Measurements from ENCODE around the gene FBXW7.

The FBXW7 gene

GRCh38 chr4:152346979-152347378 lies 188.9 kb downstream of the FBXW7 start:
- no peak for TF ChIP-seq ZFX (IDR thresholded peaks at IDR 0.05)
- H3K27ac ChIP-seq, result no peak overlapping the region

- no peak overlapping the region for H3K27ac ChIP-seq
Measured at GRCh38 chr4:152346526-152346925, 189.4 kb downstream of the FBXW7 start.

GRCh38 chr4:152344001-152344400 lies 191.9 kb downstream of the FBXW7 start:
- H3K27ac ChIP-seq, result no peak overlapping the region
- TF ChIP-seq ZFX (IDR thresholded peaks at IDR 0.05) (no peak), CTCF (conservative IDR thresholded peaks at IDR 0.05) (no peak)

More at GRCh38 chr4:152346526-152346925, 189.4 kb downstream of the FBXW7 start:
- TF ChIP-seq ZFX (IDR thresholded peaks at IDR 0.05) (no peak), CTCF (conservative IDR thresholded peaks at IDR 0.05) (no peak)

DNA sequence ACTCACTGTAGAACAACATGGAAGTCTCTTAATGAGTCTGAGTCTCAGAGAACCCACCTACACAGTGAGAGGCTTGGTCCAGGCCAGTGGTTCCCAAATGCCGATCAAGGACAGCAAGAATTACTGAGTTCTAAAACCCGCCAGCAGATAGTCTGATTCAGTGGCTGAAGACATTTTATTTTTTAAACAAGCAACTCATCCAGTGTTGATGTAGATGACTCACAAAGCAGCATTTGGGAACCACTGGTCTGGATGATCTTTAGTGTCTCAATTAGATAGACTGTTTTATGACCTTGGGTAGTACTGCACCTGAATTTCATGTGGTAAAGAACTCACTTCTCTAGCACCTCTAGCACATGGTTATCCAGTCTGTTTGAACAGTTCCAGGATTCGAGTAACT lies 193.6 kb downstream of the FBXW7 start:
- H3K27ac ChIP-seq, result no peak overlapping the region
- TF ChIP-seq CTCF (conservative IDR thresholded peaks at IDR 0.05) (no peak), ZFX (IDR thresholded peaks at IDR 0.05) (no peak)

DNA sequence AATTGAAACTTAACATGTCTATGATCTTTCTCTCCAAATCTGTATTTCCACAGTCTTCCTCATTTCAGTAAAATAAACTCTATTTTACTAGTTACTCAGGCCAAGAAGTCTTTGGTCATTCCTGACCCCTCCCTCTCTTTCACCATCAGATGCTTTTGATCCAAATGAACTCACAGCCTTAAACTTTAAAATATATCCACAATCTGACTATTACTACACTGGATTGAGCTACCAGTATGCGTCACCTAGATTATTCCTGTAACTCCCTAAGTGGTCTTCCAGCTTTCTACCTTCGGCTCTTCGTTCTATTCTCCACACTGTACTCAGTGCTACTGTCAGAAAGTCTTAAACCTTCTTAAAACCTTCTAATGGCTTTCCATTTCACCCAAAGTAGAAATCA lies 195.1 kb downstream of the FBXW7 start:
- no peak overlapping the region for H3K27ac ChIP-seq
- TF ChIP-seq CTCF (conservative IDR thresholded peaks at IDR 0.05) (no peak), ZFX (IDR thresholded peaks at IDR 0.05) (no peak)

DNA sequence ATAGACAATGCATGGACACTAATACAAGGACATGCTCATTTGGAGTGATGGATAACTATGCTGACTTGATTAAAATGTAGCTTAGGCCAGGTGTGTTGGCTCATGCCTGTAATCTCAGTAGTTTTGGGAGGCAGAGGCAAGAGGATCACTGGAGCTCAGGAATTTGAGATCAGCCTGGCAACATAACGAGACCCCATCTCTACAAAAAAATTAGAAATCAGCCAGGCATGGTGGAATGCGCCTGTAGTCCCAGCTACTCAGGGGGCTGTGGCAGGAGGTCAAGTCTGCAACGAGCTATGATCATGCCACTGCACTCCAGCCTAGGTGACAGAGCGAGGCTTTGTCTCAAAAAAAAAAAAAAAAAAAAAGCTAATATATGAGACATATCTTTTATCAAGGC lies 196.3 kb downstream of the FBXW7 start:
- no peak for TF ChIP-seq ZFX (IDR thresholded peaks at IDR 0.05)
- TF ChIP-seq CTCF (conservative IDR thresholded peaks at IDR 0.05), result no peak
- no peak overlapping the region for H3K27ac ChIP-seq

GRCh38 chr4:152334931-152335330 lies 201.0 kb downstream of the FBXW7 start:
- TF ChIP-seq CTCF (conservative IDR thresholded peaks at IDR 0.05) (no peak), ZFX (IDR thresholded peaks at IDR 0.05) (no peak)
- H3K27ac ChIP-seq, result no peak overlapping the region

DNA sequence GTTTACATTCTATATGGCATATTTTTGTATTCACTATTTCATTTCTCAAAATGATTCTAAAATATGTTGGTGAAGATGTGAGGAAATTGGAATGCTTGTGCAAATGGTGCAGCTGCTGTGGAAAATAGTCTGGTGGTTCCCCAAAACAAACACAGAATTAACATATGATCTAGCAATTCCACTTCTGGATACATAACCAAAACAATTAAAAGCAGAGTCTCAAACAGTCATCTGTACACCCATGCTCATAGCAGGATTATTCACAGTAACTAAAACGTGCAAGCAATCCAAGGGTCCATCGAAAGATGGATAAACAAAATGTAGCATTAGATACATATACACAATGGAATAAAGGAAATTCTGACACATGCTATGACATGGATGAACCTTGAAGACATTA lies 204.8 kb downstream of the FBXW7 start:
- H3K27ac ChIP-seq, result no peak overlapping the region
- TF ChIP-seq ZFX (IDR thresholded peaks at IDR 0.05), result no peak
- TF ChIP-seq CTCF (conservative IDR thresholded peaks at IDR 0.05), result no peak

Measured in C4-2B (cell line).